GM21390 (cell line): Measurements from ENCODE around the gene TANC2.

Experiments used
- ATAC-seq: cut with Tn5 transposase; IDR thresholded peaks from one replicate; pipeline ENCODE4 v1.9.1; 2021; ENCODE audit not compliant: unreplicated experiment

TANC2 gene

GRCh38 chr17:62999736-63000135, 33.7 kb downstream of the TANC2 start:
- ATAC-seq: no peak

GRCh38 chr17:63001689-63002394, 35.8 kb downstream of the TANC2 start:
- no peak for ATAC-seq

- ATAC-seq: no peak
These were observed 36.6 kb downstream of the TANC2 start for GRCh38 chr17:63002625-63003024.

DNA sequence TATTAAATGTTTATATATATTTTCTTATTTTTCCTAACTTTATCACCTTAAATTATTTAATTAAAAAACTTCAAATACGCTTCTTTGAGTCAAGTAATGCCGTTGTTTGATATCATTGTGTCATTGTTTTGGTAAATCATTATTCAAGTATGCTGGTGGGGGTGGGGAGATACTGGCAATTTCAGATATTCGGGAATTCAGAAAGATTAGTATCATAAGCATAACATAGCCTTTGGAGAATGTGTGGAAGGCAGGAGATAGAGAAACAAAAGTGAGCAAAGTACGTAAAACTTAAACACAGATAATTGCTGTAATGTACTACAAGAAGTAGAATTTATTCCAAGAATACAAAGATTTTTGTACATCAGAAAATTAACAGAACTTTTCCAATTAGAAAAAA, 49.8 kb downstream of the TANC2 start:
- no peak for ATAC-seq
